Measurements from ENCODE around the gene FHIP1A. TPM values are rescaled to one million over a fixed set of nuclear protein-coding genes. Genes with fewer than 3 reads are reported as not detected.

The FHIP1A gene
- total RNA-seq, 1 experiment from 2014 or later, result 14.8 TPM

DNA sequence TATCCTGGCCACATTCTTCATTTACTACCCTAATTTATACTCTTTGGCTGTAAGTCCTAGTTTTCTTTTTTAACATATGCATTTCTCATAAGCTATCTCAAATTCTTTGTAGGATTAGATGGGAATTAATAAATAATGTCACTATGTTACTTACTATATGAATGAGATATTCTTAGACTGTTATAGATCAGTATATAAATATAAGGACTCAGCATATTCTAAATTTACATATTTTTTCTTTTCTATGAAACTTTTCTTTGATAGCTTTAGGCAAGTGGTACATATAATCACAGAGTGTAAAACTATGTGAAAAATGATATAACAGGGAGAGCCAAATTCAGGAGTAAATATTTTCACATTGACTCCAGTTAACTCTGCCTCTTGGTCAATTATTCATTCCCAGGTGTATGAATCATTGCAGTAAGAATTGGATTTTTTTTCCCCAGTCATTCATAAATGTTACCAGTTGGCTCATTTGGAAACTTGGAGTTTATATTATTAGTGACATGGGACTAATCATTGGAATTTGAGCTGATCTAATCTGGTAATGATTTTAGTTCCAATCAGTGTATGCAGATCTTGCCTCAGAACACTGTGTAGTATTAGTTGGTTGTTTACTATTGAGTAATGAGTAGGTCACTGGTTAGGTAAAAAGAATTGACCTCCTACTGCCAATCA, 25.3 kb downstream of the FHIP1A start:
- TF ChIP-seq, protein P1, sequence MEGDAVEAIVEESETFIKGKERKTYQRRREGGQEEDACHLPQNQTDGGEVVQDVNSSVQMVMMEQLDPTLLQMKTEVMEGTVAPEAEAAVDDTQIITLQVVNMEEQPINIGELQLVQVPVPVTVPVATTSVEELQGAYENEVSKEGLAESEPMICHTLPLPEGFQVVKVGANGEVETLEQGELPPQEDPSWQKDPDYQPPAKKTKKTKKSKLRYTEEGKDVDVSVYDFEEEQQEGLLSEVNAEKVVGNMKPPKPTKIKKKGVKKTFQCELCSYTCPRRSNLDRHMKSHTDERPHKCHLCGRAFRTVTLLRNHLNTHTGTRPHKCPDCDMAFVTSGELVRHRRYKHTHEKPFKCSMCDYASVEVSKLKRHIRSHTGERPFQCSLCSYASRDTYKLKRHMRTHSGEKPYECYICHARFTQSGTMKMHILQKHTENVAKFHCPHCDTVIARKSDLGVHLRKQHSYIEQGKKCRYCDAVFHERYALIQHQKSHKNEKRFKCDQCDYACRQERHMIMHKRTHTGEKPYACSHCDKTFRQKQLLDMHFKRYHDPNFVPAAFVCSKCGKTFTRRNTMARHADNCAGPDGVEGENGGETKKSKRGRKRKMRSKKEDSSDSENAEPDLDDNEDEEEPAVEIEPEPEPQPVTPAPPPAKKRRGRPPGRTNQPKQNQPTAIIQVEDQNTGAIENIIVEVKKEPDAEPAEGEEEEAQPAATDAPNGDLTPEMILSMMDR (IDR thresholded peaks at IDR 0.05; ENCODE audit: unreplicated experiment), result no peak
- Mint-ChIP-seq H3K4me3 (ENCODE audit: unreplicated experiment) (no peak overlapping the region), H3K27me3 (ENCODE audit: insufficient read depth, unreplicated experiment) (no peaks in the 10 kb centered on the region), H3K9me3 (ENCODE audit: unreplicated experiment) (no peaks in the 10 kb centered on the region), H3K27ac (ENCODE audit: low read depth, unreplicated experiment) (peak overlapping the region; percentile 49), H3K36me3 (ENCODE audit: insufficient read depth, unreplicated experiment) (peaks cover 12% of the 10 kb centered on the region), H3K4me1 (ENCODE audit: insufficient read depth, unreplicated experiment) (peaks cover 45% of the 10 kb centered on the region)
- POLR2A ChIA-PET, result interaction anchor here (0.6 to 2.8 kb wide), 6 partner anchors 10 to 109 kb away, joined by 3 to 22 read pairs (median 6); partner anchors contain the start of genes FHIP1A and SH3D19
- CTCF ChIA-PET, result interaction anchor here (0.9 kb wide), 1 partner anchor 317 kb away, joined by 5 read pairs; no protein-coding TSS in a partner anchor
- DNase-seq (ENCODE audit: unreplicated experiment), result peak; percentile 46
- no TSS peak for BruUV-seq (replicated peaks)
- intact Hi-C loops (cut with micrococcal nuclease), result no loop called here

- Mint-ChIP-seq H3K36me3 (ENCODE audit: insufficient read depth, unreplicated experiment) (peaks cover 12% of the 10 kb centered on the region), H3K4me1 (ENCODE audit: insufficient read depth, unreplicated experiment) (peaks cover 34% of the 10 kb centered on the region), H3K27me3 (ENCODE audit: insufficient read depth, unreplicated experiment) (no peaks in the 10 kb centered on the region), H3K27ac (ENCODE audit: low read depth, unreplicated experiment) (no peak overlapping the region), H3K9me3 (ENCODE audit: unreplicated experiment) (no peaks in the 10 kb centered on the region), H3K4me3 (ENCODE audit: unreplicated experiment) (no peak overlapping the region)
- intact Hi-C loops (cut with micrococcal nuclease), result no loop called here
- no peak for DNase-seq (ENCODE audit: unreplicated experiment)
- TF ChIP-seq, protein P1 (IDR thresholded peaks at IDR 0.05; ENCODE audit: unreplicated experiment), result no peak
- ChIA-PET POLR2A (interaction anchor here (0.6 to 2.8 kb wide), 4 partner anchors 11 to 277 kb away, joined by 3 to 22 read pairs (median 3); partner anchors contain the start of gene FHIP1A), CTCF (interaction anchor here (0.6 kb wide), 1 partner anchor 1104 kb away, joined by 4 read pairs; no protein-coding TSS in a partner anchor)
- no TSS peak for BruUV-seq (replicated peaks)
These were observed 27.1 kb downstream of the FHIP1A start for GRCh38 chr4:151436093-151436518.

- TF ChIP-seq, protein P1 (IDR thresholded peaks at IDR 0.05; ENCODE audit: unreplicated experiment), result no peak
- H3K27ac Mint-ChIP-seq (ENCODE audit: low read depth, unreplicated experiment), result no peak overlapping the region
- no peak for DNase-seq (ENCODE audit: unreplicated experiment)
- POLR2A ChIA-PET, result interaction anchor here (0.9 kb wide), 1 partner anchor 16 kb away, joined by 4 read pairs; no protein-coding TSS in a partner anchor
- peaks cover 28% of the 10 kb centered on the region for H3K4me1 Mint-ChIP-seq (ENCODE audit: insufficient read depth, unreplicated experiment)
- BruUV-seq (replicated peaks), result no TSS peak
- intact Hi-C loops (cut with micrococcal nuclease), result no loop called here
- peaks cover 12% of the 10 kb centered on the region for H3K36me3 Mint-ChIP-seq (ENCODE audit: insufficient read depth, unreplicated experiment)
- H3K27me3 Mint-ChIP-seq (ENCODE audit: insufficient read depth, unreplicated experiment), result no peaks in the 10 kb centered on the region
- H3K4me3 Mint-ChIP-seq (ENCODE audit: unreplicated experiment), result no peak overlapping the region
- CTCF ChIA-PET, result no interaction called here
- no peaks in the 10 kb centered on the region for H3K9me3 Mint-ChIP-seq (ENCODE audit: unreplicated experiment)
These were observed 28.5 kb downstream of the FHIP1A start for GRCh38 chr4:151437505-151437904.

DNA sequence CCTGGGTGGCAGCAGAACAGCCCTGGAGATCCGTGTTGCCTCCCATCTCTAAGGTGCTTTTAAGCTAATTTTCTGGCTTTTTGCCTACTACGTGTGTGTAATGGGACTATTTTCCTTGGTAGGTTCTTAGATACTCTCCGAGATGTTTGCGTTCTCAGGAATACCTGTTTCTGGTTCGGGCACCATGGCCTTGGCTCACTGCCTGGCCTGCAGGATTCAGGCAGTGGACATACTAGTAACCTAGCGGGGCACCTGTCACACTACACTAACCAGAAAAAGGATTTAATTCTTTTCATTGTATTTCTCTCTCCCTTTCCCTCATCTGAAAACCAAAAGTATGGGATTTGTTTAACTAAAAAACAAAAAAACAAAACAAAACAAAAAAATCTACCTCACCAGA, 29.2 kb downstream of the FHIP1A start:
- no peak for DNase-seq (ENCODE audit: unreplicated experiment)
- Mint-ChIP-seq H3K27me3 (ENCODE audit: insufficient read depth, unreplicated experiment) (no peaks in the 10 kb centered on the region), H3K27ac (ENCODE audit: low read depth, unreplicated experiment) (no peak overlapping the region), H3K4me1 (ENCODE audit: insufficient read depth, unreplicated experiment) (peaks cover 21% of the 10 kb centered on the region), H3K36me3 (ENCODE audit: insufficient read depth, unreplicated experiment) (peaks cover 8% of the 10 kb centered on the region), H3K9me3 (ENCODE audit: unreplicated experiment) (no peaks in the 10 kb centered on the region), H3K4me3 (ENCODE audit: unreplicated experiment) (no peak overlapping the region)
- BruUV-seq (replicated peaks), result no TSS peak
- ChIA-PET CTCF (no interaction called here), POLR2A (no interaction called here)
- intact Hi-C loops (cut with micrococcal nuclease), result no loop called here
- TF ChIP-seq, protein P1 (IDR thresholded peaks at IDR 0.05; ENCODE audit: unreplicated experiment), result no peak
